ENCODE results near the gene ARHGEF7.

DNA sequence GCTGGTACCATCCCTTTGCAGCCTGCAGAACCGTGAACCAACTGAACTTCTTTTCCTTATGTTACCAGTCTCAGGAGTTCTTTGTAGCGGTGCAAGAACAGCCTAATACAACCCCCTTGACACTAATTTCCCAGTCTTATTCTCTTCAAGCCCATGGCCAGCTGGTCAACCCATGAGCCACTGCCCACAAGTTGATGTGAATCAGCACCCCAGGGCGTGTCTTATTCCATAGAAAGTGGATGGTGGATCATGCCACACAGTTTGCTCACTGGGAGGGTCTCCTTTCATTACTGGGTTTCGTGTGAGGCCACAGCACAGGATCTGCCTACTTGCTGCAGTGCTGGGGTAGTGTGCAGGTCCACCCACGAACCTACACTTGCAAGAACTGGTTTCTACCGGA is 232.3 kb downstream of the ARHGEF7 start:
- TF ChIP-seq, protein P1, sequence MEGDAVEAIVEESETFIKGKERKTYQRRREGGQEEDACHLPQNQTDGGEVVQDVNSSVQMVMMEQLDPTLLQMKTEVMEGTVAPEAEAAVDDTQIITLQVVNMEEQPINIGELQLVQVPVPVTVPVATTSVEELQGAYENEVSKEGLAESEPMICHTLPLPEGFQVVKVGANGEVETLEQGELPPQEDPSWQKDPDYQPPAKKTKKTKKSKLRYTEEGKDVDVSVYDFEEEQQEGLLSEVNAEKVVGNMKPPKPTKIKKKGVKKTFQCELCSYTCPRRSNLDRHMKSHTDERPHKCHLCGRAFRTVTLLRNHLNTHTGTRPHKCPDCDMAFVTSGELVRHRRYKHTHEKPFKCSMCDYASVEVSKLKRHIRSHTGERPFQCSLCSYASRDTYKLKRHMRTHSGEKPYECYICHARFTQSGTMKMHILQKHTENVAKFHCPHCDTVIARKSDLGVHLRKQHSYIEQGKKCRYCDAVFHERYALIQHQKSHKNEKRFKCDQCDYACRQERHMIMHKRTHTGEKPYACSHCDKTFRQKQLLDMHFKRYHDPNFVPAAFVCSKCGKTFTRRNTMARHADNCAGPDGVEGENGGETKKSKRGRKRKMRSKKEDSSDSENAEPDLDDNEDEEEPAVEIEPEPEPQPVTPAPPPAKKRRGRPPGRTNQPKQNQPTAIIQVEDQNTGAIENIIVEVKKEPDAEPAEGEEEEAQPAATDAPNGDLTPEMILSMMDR (IDR thresholded peaks at IDR 0.05), result no peak
- no peak for TF ChIP-seq ZFX (IDR thresholded peaks at IDR 0.05; ENCODE audit: borderline replicate concordance)
